Neuronal stem cell (in vitro differentiated cells): Measurements from ENCODE around the gene IL5RA. TPM values are rescaled to one million over a fixed set of nuclear protein-coding genes. Genes with fewer than 3 reads are reported as not detected.

Experiments used
- DNase-seq: peaks from one replicate; pipeline ENCODE4 v3.0.0-alpha.2; 2013; ENCODE audit warnings: low spot score
- H2AFZ ChIP-seq: one replicate; pipeline ENCODE4 v1.6.1; 2013; ENCODE audit warnings: mild to moderate bottlenecking, low read length, inconsistent platforms
- H2AK5ac ChIP-seq: 2 replicates; pipeline ENCODE4 v1.6.1; 2013; ENCODE audit warnings: low read depth, mild to moderate bottlenecking, inconsistent platforms, low read length, moderate library complexity, mixed read lengths
- H2BK120ac ChIP-seq: 2 replicates; pipeline ENCODE4 v1.6.1; 2013; ENCODE audit warnings: low read depth, mild to moderate bottlenecking, inconsistent platforms, low read length, moderate library complexity, mixed read lengths
- H2BK12ac ChIP-seq: one replicate; pipeline ENCODE4 v1.6.1; 2013; ENCODE audit warnings: low read length, inconsistent platforms
- H2BK15ac ChIP-seq: 2 replicates; pipeline ENCODE4 v1.6.1; 2013; ENCODE audit warnings: mild to moderate bottlenecking, low read length, inconsistent platforms, mixed read lengths
- H2BK5ac ChIP-seq: one replicate; pipeline ENCODE4 v1.6.1; 2013; ENCODE audit warnings: inconsistent platforms, mild to moderate bottlenecking, low read length, moderate library complexity
- H3K14ac ChIP-seq: one replicate; pipeline ENCODE4 v1.6.1; 2013; ENCODE audit warnings: low read length, inconsistent platforms
- H3K18ac ChIP-seq: 2 replicates; pipeline ENCODE4 v1.6.1; 2013; ENCODE audit warnings: low read length, inconsistent platforms
- H3K23ac ChIP-seq: 2 replicates; pipeline ENCODE4 v1.6.1; 2013; ENCODE audit warnings: low read depth, mild to moderate bottlenecking, mixed read lengths, low read length, inconsistent platforms; ENCODE audit not compliant: poor library complexity
- H3K27ac ChIP-seq: replicated peaks from 3 replicates; pipeline ENCODE4 v1.5.1; 2013; ENCODE audit warnings: low read length, inconsistent platforms
- H3K27me3 ChIP-seq, 3 experiments: 2 replicates each; pipeline ENCODE4 v1.6.1; 2013; ENCODE audit warnings: low read length in 3 of 3, mild to moderate bottlenecking in 2 of 3, inconsistent platforms in 1 of 3, low read depth in 1 of 3, mixed read lengths in 1 of 3, moderate library complexity in 1 of 3; ENCODE audit not compliant: control insufficient read depth in 3 of 3, insufficient read depth in 3 of 3
- H3K36me3 ChIP-seq, 2 donors: replicated peaks in 1 of 2; 2 replicates each; pipeline ENCODE4 v1.6.1; 2013; ENCODE audit warnings: low read length in 2 of 2; ENCODE audit not compliant: control insufficient read depth in 2 of 2, insufficient read depth in 2 of 2
- H3K4ac ChIP-seq: 2 replicates; pipeline ENCODE4 v1.6.1; 2013; ENCODE audit warnings: inconsistent platforms, mild to moderate bottlenecking, low read length, moderate library complexity
- H3K4me1 ChIP-seq, 2 donors: 1 replicate in 1 of 2; 2 replicates in 1 of 2; pipeline ENCODE4 v1.6.1; 2013; ENCODE audit warnings: low read length in 2 of 2, low read depth in 1 of 2; ENCODE audit not compliant: control insufficient read depth in 2 of 2, insufficient read depth in 1 of 2
- H3K4me2 ChIP-seq: one replicate; pipeline ENCODE4 v1.6.1; 2013; ENCODE audit warnings: mild to moderate bottlenecking, low read length, inconsistent platforms; ENCODE audit not compliant: insufficient read depth, poor library complexity, severe bottlenecking
- H3K4me3 ChIP-seq, 2 donors: 2 replicates each; pipeline ENCODE4 v1.5.1; 2013; ENCODE audit warnings: low read length in 2 of 2, mild to moderate bottlenecking in 2 of 2, inconsistent platforms in 1 of 2, moderate library complexity in 1 of 2
- H3K79me1 ChIP-seq: one replicate; pipeline ENCODE4 v1.6.1; 2013; ENCODE audit warnings: low read depth, mild to moderate bottlenecking, inconsistent platforms, low read length, moderate library complexity
- H3K9ac ChIP-seq: one replicate; pipeline ENCODE4 v1.6.1; 2013; ENCODE audit warnings: mild to moderate bottlenecking, low read depth, low read length, inconsistent platforms; ENCODE audit not compliant: poor library complexity
- H3K9me3 ChIP-seq, 2 donors: replicated peaks in 1 of 2; 2 replicates each; pipeline versions ENCODE3 to v1.6.1; 2013; ENCODE audit warnings: low read length in 2 of 2, mild to moderate bottlenecking in 2 of 2, inconsistent platforms in 1 of 2, low read depth in 1 of 2, mixed read lengths in 1 of 2, moderate library complexity in 1 of 2; ENCODE audit not compliant: control insufficient read depth in 2 of 2, insufficient read depth in 1 of 2
- H4K8ac ChIP-seq: one replicate; pipeline ENCODE4 v1.6.1; 2013; ENCODE audit warnings: low read depth, mild to moderate bottlenecking, inconsistent platforms, low read length, moderate library complexity
- H4K91ac ChIP-seq: one replicate; pipeline ENCODE4 v1.6.1; 2013; ENCODE audit warnings: low read length, low read depth, mild to moderate bottlenecking, inconsistent platforms; ENCODE audit not compliant: poor library complexity
- WGBS, 2 donors: extraction: QIAGEN DNeasy Blood & Tissue Kit; methylation state at CpG; one replicate each; pipeline ENCODE4 v1.1.7; 2013; ENCODE audit warnings: missing lambda C conversion rate in 2 of 2, mixed read lengths in 1 of 2; ENCODE audit not compliant: insufficient read length in 2 of 2, insufficient replicate concordance in 1 of 2; ENCODE audit errors: extremely low coverage in 2 of 2; 5-methylcytosine and 5-hydroxymethylcytosine counted together
- small RNA-seq: library from polyadenylated mRNA; stranded (forward); fragments of <200 nt; extraction: miRNeasy Mini kit (QIAGEN cat#:217004); gene quantifications from one replicate; pipeline ENCODE3, GENCODE V24; 2013; ENCODE audit not compliant: insufficient read depth

Gene IL5RA

GRCh38 chr3:3027976-3028567 lies 82.1 kb downstream of the IL5RA start:
- Histone ChIP-seq H2BK12ac (no peak overlapping the region), H3K36me3 (no peaks in the 10 kb centered on the region), H3K9me3 (no peaks in the 10 kb centered on the region), H3K4me3 (no peak overlapping the region), H3K27me3 (no peaks in the 10 kb centered on the region), H3K79me1 (no peaks in the 10 kb centered on the region), H3K14ac (no peak overlapping the region), H2BK15ac (no peak overlapping the region), H2BK5ac (no peak overlapping the region), H2AK5ac (no peak overlapping the region), H3K18ac (no peak overlapping the region), H3K4me1 (peaks cover 0 to 3% of the 10 kb centered on the region in 2 donors), H3K9ac (no peak overlapping the region), H2BK120ac (no peak overlapping the region), H3K4me2 (no peak overlapping the region), H3K4ac (no peak overlapping the region), H3K23ac (no peak overlapping the region), H3K27ac (no peak overlapping the region), H4K8ac (no peak overlapping the region), H2AFZ (no peak overlapping the region), H4K91ac (no peak overlapping the region)
- DNase-seq: no peak
- WGBS, 2 donors: no CpG with 5 or more reads among the region's 5 CpGs

GRCh38 chr3:3023111-3023745 lies 86.9 kb downstream of the IL5RA start:
- Histone ChIP-seq H3K23ac (no peak overlapping the region), H3K36me3 (no peaks in the 10 kb centered on the region), H2BK12ac (no peak overlapping the region), H2BK5ac (no peak overlapping the region), H4K91ac (no peak overlapping the region), H3K27ac (no peak overlapping the region), H2BK15ac (no peak overlapping the region), H3K4me3 (no peak overlapping the region), H3K14ac (no peak overlapping the region), H4K8ac (no peak overlapping the region), H2AK5ac (no peak overlapping the region), H3K4ac (no peak overlapping the region), H3K9me3 (no peaks in the 10 kb centered on the region), H2AFZ (no peak overlapping the region), H3K9ac (no peak overlapping the region), H3K79me1 (no peaks in the 10 kb centered on the region), H3K4me2 (no peak overlapping the region), H3K4me1 (peaks cover 0 to 2% of the 10 kb centered on the region in 2 donors), H2BK120ac (no peak overlapping the region), H3K18ac (no peak overlapping the region), H3K27me3 (no peaks in the 10 kb centered on the region)
- no CpG with 5 or more reads among the region's 7 CpGs for WGBS, 2 donors
- no peak for DNase-seq

- no peak overlapping the region for H3K18ac ChIP-seq
- no peak overlapping the region for H2BK5ac ChIP-seq
- no peak overlapping the region for H2BK120ac ChIP-seq
- no peak overlapping the region for H3K4me2 ChIP-seq
- no peak overlapping the region for H3K4ac ChIP-seq
- no peak overlapping the region for H3K9ac ChIP-seq
- no peak overlapping the region for H3K4me3 ChIP-seq
- no peak overlapping the region for H2BK12ac ChIP-seq
- no peak overlapping the region for H4K8ac ChIP-seq
- H3K4me1 ChIP-seq: peaks cover 1 to 2% of the 10 kb centered on the region in 2 donors
- H3K79me1 ChIP-seq: no peaks in the 10 kb centered on the region
- H2BK15ac ChIP-seq: no peak overlapping the region
- H3K27me3 ChIP-seq: peaks cover 0 to 5% (median 0%) of the 10 kb centered on the region in 3 experiments
- H2AK5ac ChIP-seq: no peak overlapping the region
- WGBS, 2 donors: no CpG with 5 or more reads among the region's 7 CpGs
- no peak overlapping the region for H2AFZ ChIP-seq
- H4K91ac ChIP-seq: no peak overlapping the region
- H3K23ac ChIP-seq: no peak overlapping the region
- no peak overlapping the region for H3K14ac ChIP-seq
- H3K36me3 ChIP-seq: no peaks in the 10 kb centered on the region
- no peak for DNase-seq
- no peaks in the 10 kb centered on the region for H3K9me3 ChIP-seq
- no peak overlapping the region for H3K27ac ChIP-seq
Observed at GRCh38 chr3:3020209-3020608, 90.0 kb downstream of the IL5RA start.

Small RNA genes within 50 kb of the gene (small RNA-seq; reads per million reads assigned to genes)
- not detected for gene RF00416
